Muscle of arm (tissue), 14 donors: ENCODE data around the gene FBXO41. TPM values are rescaled to one million over a fixed set of nuclear protein-coding genes. Genes with fewer than 3 reads are reported as not detected.

Experiments
- DNase-seq: peaks from one replicate; pipeline ENCODE4 v3.0.0-alpha.2; 2013
- long read RNA-seq, 11 donors: transcript quantifications; one replicate each; lab custom pipeline, GENCODE V29; 2026
- polyA plus RNA-seq, 12 donors: library from polyadenylated mRNA; unstranded; fragments of 120-200 nt; gene quantifications; one replicate each; pipeline ENCODE4 v1.2.1, GENCODE V29; 2013; ENCODE audit not compliant: insufficient read length in 12 of 12

Gene FBXO41, protein sequence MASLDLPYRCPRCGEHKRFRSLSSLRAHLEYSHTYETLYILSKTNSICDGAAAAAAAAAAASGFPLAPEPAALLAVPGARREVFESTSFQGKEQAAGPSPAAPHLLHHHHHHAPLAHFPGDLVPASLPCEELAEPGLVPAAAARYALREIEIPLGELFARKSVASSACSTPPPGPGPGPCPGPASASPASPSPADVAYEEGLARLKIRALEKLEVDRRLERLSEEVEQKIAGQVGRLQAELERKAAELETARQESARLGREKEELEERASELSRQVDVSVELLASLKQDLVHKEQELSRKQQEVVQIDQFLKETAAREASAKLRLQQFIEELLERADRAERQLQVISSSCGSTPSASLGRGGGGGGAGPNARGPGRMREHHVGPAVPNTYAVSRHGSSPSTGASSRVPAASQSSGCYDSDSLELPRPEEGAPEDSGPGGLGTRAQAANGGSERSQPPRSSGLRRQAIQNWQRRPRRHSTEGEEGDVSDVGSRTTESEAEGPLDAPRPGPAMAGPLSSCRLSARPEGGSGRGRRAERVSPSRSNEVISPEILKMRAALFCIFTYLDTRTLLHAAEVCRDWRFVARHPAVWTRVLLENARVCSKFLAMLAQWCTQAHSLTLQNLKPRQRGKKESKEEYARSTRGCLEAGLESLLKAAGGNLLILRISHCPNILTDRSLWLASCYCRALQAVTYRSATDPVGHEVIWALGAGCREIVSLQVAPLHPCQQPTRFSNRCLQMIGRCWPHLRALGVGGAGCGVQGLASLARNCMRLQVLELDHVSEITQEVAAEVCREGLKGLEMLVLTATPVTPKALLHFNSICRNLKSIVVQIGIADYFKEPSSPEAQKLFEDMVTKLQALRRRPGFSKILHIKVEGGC
- 1 to 10 TPM in 1 of 12 donors, under 1 TPM in 9, not detected in 2; 0.12 to 2.0 (median 0.25) TPM for polyA plus RNA-seq
- long read RNA-seq, donor 1, result 0 reads
- long read RNA-seq, donor 2, result 0 reads
- long read RNA-seq, donor 3, result 0 reads
- long read RNA-seq, donor 4, result 0 reads
- long read RNA-seq, donor 5, result 0 reads
- long read RNA-seq, donor 6, result 0 reads
- long read RNA-seq, donor 7, result 0 reads
- long read RNA-seq, donor 8, result 0 reads
- long read RNA-seq, donor 9, result 0 reads
- long read RNA-seq, donor 10, result 0 reads
- long read RNA-seq, donor 11, result 0 reads

DNA sequence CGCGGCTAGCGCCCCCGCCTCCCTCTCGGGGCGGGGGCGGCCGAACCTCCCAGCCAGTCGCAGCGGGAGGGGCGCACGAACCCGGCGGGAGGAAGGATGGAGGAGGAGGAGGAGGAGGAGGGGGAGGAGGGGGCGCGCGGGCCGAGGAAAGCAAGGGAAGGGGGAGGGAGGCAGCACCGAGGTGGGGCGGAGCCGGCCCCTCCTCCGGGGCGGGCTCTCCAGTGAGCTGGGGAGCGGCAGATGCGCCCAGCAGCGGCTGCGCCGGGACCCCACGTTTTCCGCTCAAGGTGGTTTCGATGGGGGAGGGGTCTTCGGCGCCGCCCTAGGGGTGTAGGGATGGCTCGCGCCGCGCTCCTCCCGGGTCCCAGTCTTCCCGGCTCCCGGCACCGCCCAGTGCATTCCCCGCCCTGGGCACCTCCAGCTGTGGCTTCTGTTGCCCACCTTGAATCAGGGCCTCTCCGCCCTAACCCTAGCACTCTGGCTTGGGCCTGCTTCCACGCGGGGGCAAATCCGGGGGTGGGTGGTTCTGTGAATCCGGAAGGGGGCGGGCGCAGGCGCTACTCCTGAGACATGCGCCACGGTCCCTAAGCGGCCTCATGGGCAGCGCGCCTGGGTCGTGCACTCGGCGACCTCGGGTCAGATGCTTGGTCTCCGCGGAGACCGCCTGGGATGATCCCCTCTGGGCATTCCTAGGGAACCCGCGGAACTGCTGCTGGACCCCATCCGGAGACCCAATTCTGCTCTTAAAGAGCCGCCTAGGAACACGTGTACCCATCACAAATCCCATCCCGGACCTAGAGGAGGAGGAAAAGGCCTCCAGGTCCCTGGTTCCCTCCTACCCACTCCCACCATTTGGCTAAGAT lies at the start of gene FBXO41:
Gene FBXO41, minus strand, starts transcription at position 183 of the 863 bp plus-strand sequence. CDS start 14,848 bp downstream, outside the sequence.
- no peak for DNase-seq

DNA sequence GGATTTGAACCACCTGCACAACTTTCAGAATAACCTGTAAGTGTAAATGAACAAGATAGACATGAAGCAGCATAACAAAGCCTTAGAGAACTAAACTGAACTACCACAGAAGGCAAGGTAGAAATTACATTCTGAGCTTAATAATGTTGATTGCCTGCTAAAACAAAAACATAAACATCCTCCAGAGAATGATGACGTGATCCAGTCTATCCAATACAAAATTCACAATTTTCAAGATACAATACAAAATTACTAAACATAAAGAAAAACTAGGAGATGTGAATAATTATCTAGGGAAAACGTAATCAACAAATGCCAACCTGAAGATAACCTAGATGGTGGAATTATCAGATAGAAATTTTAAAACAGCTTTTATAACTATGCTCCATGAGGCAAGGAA lies 49.8 kb upstream of the FBXO41 start:
- DNase-seq, result no peak

DNA sequence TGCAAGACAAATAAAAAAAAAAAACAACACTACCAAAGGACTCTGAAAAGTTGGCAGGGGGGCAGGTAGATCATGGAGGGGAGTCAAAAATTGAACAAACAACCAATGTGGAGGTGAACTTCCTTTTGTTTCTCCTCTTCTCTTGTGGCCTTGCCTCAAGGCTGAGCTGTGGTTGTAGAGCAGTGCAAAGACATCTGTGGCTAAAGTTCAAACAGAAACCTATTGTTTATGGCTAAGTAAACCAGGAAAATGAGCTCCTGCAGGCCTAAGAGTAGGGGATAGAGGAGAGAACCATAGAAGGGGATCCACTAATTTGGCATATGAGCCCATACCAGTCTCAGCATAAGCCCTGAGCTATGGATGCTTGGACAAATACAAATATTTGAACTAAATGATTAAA lies 49.3 kb upstream of the FBXO41 start:
- no peak for DNase-seq

DNA sequence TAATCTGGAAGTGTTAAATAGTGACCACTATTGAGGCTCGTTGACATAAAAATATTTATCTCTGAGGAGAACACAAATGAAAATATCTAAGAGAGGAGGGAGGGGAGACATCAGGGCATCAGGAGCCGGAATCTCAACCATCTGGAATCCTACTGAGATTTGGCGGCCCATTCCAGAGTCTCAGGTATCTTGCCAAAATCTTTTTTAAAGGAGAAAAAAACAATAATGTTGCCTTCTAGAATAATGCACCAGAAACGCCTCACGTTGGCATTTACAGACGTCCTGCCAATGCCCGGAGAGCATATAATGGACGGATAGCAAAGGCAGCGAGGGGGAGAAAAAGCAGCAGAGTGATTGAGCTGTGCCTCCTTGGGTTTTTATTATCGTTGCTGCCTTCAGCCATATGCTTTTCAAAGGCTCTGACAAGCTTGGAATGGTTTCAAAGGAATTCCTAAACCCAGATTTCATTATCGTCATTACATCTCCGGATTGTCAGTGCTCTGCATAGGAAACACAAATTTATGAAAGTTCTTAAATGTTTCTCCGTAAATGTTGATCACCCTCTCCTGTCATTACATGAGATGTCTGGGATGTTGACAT lies 39.9 kb upstream of the FBXO41 start:
- no peak for DNase-seq

DNA sequence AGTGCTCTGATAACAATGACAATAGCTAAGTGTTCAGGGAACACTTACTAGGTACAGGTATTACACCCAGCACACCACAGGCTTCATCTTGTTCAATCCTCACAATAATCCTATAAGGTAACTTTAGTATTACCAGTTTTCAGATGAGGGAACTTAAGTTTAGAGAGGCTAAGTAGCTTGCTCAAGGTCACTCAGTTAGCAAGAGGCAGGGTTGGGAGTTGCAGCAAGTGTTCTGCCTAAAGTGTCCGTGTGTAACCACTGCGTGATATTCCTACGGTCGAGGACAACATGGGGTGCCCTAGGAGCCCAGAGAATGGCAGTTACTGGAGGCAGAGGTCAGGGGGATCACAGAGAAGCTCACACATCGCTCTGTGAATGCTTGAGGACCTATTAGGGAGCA lies 39.3 kb upstream of the FBXO41 start:
- DNase-seq, result no peak

DNA sequence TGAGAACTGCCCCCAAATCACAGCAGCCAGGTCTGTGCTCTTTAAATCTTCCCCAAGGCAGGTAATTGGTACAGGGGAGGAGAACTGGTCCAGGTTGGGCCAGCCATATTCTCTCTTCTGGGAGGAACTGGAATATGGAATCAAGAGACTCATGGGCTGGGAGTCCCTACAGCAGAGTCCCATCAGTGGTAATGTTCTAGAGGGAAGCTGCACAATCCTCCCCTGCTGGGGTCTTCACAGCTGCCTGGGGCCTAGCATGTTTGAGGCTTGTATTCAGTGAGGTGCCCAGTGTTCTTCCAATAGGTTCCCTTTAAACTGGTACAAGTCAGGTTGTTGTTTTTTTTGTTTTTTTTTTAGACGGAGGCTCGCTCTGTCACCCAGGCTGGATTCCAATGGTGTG lies 30.2 kb upstream of the FBXO41 start:
- DNase-seq, result no peak

DNA sequence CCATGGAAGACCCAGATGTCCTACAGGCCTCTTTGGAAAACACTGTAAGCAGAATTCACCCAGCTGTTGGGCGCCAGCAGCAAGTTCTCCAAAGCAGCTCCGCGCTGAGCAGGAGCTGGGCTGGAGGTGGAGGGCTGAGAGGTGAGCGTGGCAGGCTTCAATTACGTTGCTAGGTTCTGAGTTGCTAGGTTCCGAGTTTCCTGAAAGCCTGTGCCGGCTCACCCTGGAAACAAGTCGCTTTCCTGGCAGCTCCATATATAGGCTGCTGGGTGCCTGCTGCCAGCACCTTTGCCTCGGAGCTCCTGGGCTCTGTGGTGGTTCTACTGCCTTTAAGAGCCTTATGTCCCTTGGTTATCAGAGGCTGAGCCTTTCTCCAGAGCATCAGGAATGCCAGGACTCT lies 23.4 kb upstream of the FBXO41 start:
- DNase-seq, result no peak

DNA sequence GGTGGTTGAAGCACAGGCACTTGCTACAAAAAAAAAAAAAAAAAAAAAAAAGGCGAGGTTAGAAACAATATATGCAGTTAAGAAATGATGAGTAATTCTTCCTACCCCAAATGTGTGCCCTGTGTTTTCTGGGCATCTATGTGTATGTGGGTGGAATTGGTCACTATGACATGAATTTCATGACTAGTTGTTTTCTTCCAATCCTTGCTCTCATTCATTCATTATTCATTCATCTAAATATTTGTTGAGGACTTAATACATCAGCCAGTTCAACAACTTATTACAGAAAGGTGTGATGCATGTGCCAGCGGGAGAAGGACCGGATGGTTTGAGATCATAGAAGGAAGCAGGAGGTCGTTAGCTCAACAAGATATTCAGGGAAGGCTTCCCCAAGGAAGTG lies 17.4 kb upstream of the FBXO41 start:
- DNase-seq, result no peak

DNA sequence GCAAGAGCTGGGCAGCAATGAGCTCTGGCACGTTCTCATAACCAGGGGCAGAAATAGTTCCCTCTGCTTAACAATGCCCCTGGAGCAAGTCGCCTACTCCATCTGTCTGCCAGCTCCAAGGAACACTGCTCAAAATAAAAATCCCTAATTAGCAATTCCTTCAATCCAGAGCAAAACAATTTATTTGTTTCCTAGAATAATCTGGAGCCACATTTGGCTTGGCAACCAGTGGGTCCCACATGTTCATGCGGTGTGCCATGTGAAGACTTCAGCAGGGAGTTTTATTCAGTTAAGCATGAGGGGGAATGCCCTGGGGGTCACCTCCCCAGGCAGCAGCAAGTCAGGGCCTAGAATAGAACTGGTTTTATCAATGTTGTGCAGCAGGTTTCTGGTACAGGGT lies 16.6 kb upstream of the FBXO41 start:
- no peak for DNase-seq

DNA sequence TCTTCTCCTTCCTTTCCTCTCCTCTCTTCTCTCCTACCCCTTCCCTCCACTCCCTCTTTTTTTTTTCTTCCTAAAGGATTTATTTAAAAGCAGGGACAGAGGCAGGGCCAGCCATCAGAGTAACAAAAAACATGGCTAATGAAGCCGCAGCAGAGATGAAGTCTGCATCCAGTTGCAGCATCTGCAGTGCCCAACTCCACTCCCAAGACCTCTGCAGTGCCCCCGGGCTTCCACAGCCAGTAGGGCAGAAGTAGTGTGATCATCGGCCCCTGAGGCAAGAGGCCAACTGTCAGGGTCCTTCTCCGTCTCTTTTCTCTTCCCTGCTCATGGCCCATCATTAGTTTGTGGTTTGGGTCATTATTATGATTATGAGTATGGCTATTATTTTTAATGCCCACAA lies 13.3 kb upstream of the FBXO41 start:
- DNase-seq, result no peak

DNA sequence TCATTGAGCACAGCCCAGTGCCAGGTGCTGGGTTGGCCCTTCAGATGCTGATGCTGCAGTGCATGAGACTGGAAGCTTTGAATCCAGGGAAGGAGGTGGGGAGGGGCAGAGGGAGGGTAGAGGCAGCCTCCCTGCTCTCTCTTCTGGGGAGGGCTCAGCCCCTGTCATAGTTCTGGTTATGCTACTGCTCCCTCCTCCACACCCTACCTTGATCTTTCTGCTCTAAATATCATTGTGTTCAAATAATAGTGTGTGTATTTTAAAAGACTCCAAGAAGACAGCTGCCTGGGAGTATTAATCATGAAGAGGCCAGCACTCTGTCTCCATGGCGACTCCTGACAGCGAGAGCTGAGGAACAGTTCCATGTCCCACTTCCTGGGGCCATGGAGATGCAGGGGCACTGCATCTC lies 12.9 kb upstream of the FBXO41 start:
- no peak for DNase-seq

DNA sequence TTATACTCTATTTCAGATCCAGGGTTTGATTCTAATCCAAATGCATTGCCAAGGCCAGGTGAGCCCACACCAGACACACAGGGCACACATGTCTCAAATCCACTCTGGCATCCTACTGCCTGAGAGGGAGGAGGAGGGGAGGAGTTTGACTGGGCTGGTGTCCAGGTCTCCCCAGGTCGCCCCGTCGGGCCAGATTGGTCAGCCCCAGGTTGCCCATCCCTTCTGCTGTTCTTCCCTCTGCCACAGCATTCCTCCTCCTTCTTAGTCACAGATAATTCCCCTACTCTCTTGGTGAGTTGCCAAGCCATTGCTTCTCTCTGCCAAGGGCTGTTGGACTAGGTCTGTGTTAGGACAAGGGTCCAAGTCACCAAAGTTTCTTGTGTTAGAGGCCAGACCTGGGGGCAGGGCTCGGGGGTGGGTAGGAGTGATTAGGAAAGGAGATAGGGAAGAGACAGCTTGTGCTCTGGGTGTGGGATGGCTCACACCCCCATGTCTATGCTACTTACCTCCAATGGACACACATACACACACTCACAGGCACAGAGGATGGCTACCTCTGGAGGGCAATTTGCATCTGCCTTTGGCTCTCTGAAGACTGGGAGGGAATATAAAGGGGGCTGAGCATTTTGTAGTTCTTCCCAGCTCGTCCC lies 11.6 kb upstream of the FBXO41 start:
- DNase-seq, result no peak

DNA sequence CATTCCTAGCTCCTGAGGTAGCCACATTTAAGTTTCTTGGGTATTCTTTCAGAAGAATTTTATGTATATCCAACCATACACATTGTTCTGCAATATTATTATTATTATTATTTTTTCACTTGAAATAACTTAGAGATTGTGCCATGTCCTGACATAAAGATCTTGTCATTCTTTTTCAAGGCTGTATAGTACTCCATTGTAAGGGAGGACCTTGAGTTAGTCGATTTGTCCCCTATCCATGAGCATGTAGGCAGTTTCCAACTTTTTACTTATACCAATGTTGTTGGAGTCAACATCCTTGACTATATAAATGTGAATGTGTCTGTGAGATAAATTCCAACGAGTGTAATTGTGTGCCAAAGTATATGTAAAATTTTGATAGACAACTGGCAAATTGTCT lies 10.0 kb upstream of the FBXO41 start:
- no peak for DNase-seq

DNA sequence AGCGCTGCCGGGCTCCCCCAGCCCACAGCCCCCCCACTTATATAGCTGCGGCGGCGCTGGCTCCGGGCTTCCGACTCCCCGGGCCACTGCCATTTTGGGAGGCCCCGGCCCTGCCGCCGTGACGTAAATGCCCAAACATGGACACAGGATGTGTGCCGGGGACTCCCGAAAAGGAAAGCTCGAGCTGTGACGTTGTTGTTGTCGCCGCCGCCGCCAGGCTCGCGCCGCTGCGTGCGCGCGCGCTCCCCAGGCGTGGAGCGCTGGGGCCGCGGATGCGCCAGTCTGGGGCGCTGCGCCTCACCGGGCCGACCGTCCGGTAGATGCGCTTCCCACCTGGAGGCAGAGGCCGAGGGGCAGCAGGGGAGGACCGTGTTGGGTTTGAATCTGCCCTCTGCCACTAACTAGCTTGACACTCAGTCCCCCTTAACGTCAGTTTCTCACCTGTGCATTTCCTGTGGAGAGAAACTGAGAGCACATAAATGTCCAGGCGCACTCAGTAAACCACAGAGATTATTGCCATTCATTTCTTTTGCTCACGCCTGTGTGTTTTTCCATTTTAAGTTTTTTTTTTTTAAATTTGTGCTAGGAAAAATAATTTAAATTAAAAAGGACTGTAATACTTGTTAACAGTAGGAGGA lies 9.4 kb upstream of the FBXO41 start, which contains the start of gene EGR4:
Gene EGR4, minus strand, starts transcription at position 15 of the 638 bp plus-strand sequence. CDS start 231 bp downstream, outside the sequence.
- no peak for DNase-seq

DNA sequence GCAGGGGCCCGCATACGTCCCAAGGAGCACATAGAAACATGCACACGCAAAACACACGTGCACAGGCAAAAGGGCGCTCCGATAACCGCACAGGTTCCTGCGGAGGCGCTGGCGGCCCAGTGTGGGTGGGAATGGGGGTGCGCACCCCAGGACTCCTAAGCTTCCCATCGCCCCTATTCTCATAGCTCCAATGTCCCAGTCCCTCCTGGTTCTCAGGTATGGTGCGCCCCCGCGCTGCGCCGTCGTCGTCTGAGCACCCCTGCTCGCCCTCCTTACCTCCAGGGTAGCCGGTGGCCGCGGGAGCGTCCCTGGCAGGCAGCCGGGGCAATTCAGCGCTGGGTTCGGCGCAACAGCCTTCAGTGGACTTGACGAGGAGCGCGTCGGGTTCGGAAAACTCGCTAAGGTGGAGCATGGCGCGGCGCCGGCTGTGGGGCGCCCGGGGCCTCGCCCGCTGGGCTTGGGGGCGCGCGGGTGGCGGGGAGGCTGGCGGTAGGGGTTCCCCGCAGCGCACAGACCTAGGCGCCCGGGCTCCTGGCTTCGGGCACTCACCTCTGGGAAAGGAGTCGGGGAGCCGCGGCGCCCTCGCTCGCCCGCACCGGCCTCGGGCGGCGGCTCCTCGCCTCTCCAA lies 8.7 kb upstream of the FBXO41 start:
- no peak for DNase-seq

DNA sequence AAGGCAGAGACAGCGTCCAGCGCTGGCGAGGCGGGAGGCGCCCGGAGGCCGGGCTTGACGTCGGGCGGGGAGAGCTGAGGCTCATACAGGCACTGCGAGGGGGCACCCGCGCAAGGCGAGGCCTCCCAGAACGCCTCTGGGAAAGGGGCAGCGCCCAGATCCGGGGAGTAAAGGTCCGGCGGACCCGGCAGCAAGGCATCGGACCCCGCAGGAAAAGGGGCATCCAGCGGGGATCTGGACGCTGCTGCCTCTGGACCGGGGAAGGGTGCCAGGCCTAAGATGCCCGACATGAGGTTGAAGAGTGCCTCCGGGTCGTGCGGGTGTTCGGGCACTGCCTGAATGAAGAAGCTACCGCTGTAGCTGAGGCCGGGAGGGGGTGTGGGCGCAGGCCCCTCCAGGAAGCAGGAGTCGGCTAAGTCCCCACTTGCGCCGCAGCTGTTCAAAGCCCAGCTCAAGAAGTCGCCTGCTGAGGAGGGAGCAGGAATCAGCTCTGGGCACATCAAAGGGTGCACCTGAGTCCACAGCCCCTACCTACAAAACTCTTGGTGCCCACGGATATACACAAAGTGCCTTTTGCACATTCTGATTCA lies 8.1 kb upstream of the FBXO41 start:
- no peak for DNase-seq

DNA sequence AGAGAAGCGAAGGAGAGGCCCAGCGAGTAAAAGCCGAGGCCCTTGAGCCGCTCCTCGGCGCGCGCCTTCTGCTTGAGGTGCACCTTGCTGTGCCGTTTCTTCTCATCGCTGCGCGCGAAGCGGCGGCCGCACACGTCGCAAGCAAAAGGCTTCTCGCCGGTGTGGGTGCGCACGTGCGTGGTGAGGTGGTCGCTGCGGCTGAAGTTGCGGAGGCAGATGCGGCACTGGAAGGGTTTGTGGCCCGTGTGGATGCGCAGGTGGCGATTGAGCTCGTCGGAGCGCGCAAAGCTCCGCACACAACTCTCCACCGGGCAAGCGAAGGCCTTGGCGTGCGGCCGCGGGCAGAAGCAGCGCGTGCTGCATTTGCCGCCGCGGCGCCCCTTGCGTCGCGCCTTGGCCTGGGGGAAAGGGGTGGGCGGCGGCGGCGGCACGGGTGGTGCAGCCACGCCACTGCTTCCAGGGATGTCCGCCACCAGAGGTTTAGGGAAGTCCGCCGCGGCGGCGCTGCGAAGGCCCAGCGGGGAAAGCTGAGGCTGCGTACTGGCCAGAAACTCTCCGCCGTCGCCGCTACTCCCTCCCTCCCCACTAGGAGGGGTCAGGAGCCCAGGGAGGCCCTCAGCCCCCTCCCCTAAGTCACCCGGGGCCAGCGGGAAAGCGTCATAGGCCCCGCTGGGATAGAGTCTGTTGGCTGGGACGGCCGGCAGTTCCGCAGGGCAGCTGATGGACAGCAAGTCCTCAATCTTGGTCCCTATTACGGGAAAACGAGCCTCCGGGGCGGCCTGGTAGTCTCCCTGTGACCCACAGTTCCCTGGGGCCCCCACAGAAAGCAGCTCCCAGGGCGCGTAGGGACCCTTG lies 7.4 kb upstream of the FBXO41 start:
- DNase-seq, result no peak

DNA sequence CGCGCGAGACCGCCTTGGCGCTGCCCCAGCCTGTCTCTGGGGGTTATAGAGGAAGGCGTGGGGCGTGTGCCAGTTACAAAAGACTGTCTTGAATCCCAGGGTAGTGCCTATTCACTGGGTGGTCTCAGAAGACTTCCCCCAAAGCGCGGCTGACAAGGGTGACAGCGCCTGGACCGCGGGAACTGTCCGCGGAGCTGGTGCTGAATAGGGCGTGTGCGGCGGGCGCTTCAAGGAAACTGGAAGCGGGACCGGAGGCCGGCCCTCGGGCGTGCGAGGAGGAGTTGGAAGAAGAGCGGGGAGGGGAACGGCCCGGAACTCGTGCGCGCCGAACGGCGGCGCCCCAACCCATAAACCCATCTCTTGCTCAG lies 6.8 kb upstream of the FBXO41 start:
- DNase-seq, result peak; percentile 68
